Effector memory CD8-positive, alpha-beta T cell (primary cell): ENCODE data around the gene RFPL3.

ENCODE experiments used
- ATAC-seq: fragments of 150-1000 bp; cut with Tn5 transposase; replicated peaks from 2 replicates; pipeline ENCODE4 v1.10.0; 2021; ENCODE audit warnings: mild to moderate bottlenecking, moderate library complexity
- DNase-seq, 3 experiments: peaks; one replicate each; pipeline ENCODE4 v3.0.0; 2021
- H3K27ac Mint-ChIP-seq, 2 donors: one replicate each; pipeline ENCODE4 v1.8.0; 2022; ENCODE audit warnings: mild to moderate bottlenecking in 2 of 2, mixed read lengths in 2 of 2, moderate library complexity in 2 of 2
- H3K27me3 Mint-ChIP-seq, 2 donors: one replicate each; pipeline ENCODE4 v1.8.0; 2022; ENCODE audit warnings: mixed read lengths in 2 of 2
- H3K36me3 Mint-ChIP-seq: one replicate; pipeline ENCODE4 v1.8.0; 2022; ENCODE audit warnings: mild to moderate bottlenecking, moderate library complexity, mixed read lengths; ENCODE audit not compliant: insufficient read depth
- H3K4me1 Mint-ChIP-seq, 2 donors: one replicate each; pipeline ENCODE4 v1.8.0; 2022; ENCODE audit warnings: low read depth in 2 of 2, mixed read lengths in 2 of 2
- H3K4me3 Mint-ChIP-seq, 2 donors: one replicate each; pipeline ENCODE4 v1.8.0; 2022; ENCODE audit warnings: mild to moderate bottlenecking in 2 of 2, mixed read lengths in 2 of 2, moderate library complexity in 2 of 2
- H3K9me3 Mint-ChIP-seq, 2 donors: one replicate each; pipeline ENCODE4 v1.8.0; 2022; ENCODE audit warnings: mixed read lengths in 2 of 2

Gene RFPL3

DNA sequence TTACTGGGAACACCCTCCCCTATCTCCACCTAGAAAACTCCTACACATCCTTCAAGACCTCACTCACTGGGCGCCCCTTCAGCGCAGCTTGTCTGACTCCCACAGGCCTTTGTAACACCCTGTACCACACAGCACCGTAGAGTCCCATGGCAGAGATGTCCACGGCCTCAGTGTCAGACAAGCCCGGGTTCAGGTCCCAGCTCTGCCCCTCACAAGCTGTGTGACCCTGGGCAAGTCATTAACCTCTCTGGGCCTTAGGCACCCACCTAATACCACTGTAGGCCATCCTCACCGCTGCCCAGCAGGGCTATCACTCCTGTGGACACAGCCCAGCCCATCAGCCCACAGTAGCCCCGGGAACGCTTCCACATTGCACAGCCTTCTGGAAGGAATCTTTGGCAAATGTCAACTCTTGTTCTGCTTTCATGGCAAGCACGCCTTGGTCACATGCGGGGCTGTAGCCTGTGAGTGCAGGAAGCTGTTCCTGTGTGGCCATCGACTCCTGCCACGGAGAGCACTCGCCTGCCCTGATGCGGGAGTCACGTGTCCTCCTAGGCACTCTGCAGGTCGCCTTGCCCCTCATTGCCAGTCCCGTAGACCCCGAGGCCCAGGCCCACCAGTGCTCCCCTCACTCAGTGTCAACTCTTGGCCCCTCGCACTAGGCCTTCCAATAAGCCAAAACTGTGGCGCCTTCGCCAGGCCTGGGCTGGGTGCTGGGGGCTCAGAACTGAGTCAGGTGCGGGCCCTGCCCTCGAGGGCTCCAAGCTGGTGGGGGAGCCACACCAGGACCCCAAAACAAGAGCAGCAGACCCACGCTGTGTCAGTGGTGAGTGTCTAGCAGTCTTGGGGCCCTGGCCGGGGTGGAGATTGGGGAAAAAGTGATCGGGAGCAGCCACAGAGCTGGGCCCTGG is 32.9 kb upstream of the RFPL3 start:
- no peak overlapping the region for H3K27ac Mint-ChIP-seq
- H3K9me3 Mint-ChIP-seq: no peaks in the 10 kb centered on the region
- DNase-seq (no peak), ATAC-seq (no peak)
- no peak overlapping the region for H3K4me3 Mint-ChIP-seq
- H3K36me3 Mint-ChIP-seq: no peaks in the 10 kb centered on the region
- no peaks in the 10 kb centered on the region for H3K4me1 Mint-ChIP-seq
- H3K27me3 Mint-ChIP-seq: peaks cover 5 to 9% of the 10 kb centered on the region in 2 donors

GRCh38 chr22:32325416-32325801 is 32.3 kb upstream of the RFPL3 start:
- ATAC-seq (no peak), DNase-seq (no peak)

GRCh38 chr22:32325811-32326237 is 31.8 kb upstream of the RFPL3 start:
- Mint-ChIP-seq H3K27ac (no peak overlapping the region), H3K4me3 (no peak overlapping the region), H3K27me3 (peaks cover 9 to 18% of the 10 kb centered on the region in 2 donors), H3K4me1 (no peaks in the 10 kb centered on the region), H3K36me3 (no peaks in the 10 kb centered on the region), H3K9me3 (no peaks in the 10 kb centered on the region)
- ATAC-seq (no peak), DNase-seq (no peak)

More at GRCh38 chr22:32325416-32325801, 32.3 kb upstream of the RFPL3 start:
- Mint-ChIP-seq H3K27ac (no peak overlapping the region), H3K4me1 (no peaks in the 10 kb centered on the region), H3K4me3 (no peak overlapping the region), H3K27me3 (peaks cover 5 to 14% of the 10 kb centered on the region in 2 donors), H3K36me3 (no peaks in the 10 kb centered on the region), H3K9me3 (no peaks in the 10 kb centered on the region)

DNA sequence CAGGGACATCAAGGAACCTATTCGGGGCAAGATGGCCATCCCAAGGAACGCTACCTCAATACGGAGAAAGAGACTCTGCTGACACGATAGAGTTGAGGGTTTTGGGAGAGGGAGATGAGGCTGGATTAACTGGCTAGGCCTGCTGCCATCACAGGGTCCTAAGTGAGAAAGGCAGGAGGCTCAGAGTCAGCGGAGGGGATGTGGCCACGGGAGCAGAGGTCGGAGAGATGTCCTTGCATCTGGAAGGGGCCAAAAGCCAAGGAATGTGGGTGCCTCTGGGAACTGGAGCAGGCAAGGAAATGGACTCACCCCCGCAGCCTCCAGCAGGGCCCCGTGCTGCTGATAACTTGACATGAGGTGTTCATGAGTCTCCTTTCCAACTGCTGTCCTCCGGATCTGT is 31.0 kb upstream of the RFPL3 start:
- no peaks in the 10 kb centered on the region for H3K4me1 Mint-ChIP-seq

DNA sequence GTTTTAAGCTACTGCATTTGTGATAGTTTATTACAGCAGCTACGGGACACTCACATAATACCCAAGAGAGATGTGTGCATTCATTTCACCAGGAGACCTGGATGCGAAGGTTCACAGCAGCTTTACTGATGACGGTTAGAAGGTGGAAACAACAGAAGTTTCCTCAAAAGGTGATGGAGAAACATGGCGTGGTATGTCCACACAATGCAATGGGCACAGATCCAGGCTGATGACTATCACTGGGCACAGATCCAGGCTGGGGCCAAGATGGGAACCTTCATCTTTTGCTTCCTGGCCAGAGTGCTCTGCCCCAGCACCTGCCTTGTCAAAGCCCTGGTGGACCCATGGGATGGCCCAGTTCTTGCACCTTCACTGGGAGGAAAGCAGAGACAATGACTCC is 30.6 kb upstream of the RFPL3 start:
- Mint-ChIP-seq H3K27ac (no peak overlapping the region), H3K9me3 (no peaks in the 10 kb centered on the region), H3K4me1 (no peaks in the 10 kb centered on the region), H3K4me3 (no peak overlapping the region), H3K36me3 (no peaks in the 10 kb centered on the region), H3K27me3 (peaks cover 7 to 27% of the 10 kb centered on the region in 2 donors)
- DNase-seq (no peak), ATAC-seq (no peak)

More for the DNA sequence above, 31.0 kb upstream of the RFPL3 start:
- no peak overlapping the region for H3K4me3 Mint-ChIP-seq
- H3K27me3 Mint-ChIP-seq: peaks cover 9 to 23% of the 10 kb centered on the region in 2 donors
- H3K27ac Mint-ChIP-seq: no peak overlapping the region
- no peaks in the 10 kb centered on the region for H3K36me3 Mint-ChIP-seq
- no peaks in the 10 kb centered on the region for H3K9me3 Mint-ChIP-seq
- DNase-seq: no peak
- no peak for ATAC-seq

GRCh38 chr22:32327596-32328171 is 30.0 kb upstream of the RFPL3 start:
- H3K36me3 Mint-ChIP-seq: no peaks in the 10 kb centered on the region

GRCh38 chr22:32328306-32329201 is 29.1 kb upstream of the RFPL3 start:
- Mint-ChIP-seq H3K27me3 (peaks cover 19 to 42% of the 10 kb centered on the region in 2 donors), H3K4me1 (no peaks in the 10 kb centered on the region), H3K27ac (no peak overlapping the region), H3K9me3 (no peaks in the 10 kb centered on the region), H3K4me3 (no peak overlapping the region), H3K36me3 (no peaks in the 10 kb centered on the region)
- no peak for ATAC-seq
- no peak for DNase-seq

More at GRCh38 chr22:32327596-32328171, 30.0 kb upstream of the RFPL3 start:
- H3K27ac Mint-ChIP-seq: no peak overlapping the region
- no peaks in the 10 kb centered on the region for H3K4me1 Mint-ChIP-seq
- H3K9me3 Mint-ChIP-seq: no peaks in the 10 kb centered on the region
- DNase-seq: no peak
- ATAC-seq: no peak
- H3K27me3 Mint-ChIP-seq: peaks cover 13 to 33% of the 10 kb centered on the region in 2 donors
- H3K4me3 Mint-ChIP-seq: no peak overlapping the region

GRCh38 chr22:32329202-32329645 is 28.4 kb upstream of the RFPL3 start:
- peaks cover 26 to 48% of the 10 kb centered on the region in 2 donors for H3K27me3 Mint-ChIP-seq
- no peaks in the 10 kb centered on the region for H3K4me1 Mint-ChIP-seq
- no peak for DNase-seq

DNA sequence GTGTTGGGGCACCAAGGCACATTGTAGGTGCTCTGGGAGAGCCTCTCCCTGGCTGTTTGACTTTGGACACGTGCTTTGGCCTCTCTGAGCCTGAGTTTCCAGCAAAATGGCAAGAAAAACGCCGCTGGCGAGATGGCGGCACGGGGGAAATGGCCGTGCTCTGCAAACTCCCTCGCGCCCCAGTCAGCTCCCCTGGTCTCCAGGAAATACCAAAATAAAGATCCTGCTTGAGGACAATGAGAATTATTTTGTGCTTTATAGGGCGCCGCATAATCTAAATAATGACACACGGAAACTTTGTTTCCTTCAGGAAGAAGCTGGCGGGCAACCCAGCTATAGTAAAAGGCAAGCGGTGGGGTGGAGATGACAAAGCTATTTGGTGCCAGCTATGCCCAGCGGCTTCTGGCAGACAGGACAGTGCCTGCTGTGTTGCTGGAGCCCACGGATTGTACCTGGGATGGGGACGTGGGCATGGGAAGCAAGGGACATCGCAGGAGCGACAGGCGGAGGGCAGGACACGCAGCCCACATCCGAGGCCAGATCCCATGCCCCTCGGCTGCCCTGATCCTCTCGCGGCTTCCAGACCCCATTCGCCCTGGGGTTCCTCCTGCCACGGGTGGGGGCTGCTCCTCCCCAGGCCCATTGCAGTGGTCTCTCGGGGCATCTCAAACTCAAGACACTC is 26.3 kb upstream of the RFPL3 start:
- Mint-ChIP-seq H3K36me3 (no peaks in the 10 kb centered on the region), H3K4me1 (no peaks in the 10 kb centered on the region), H3K9me3 (no peaks in the 10 kb centered on the region), H3K4me3 (no peak overlapping the region), H3K27me3 (peaks cover 32 to 64% of the 10 kb centered on the region in 2 donors), H3K27ac (no peak overlapping the region)
- no peak for DNase-seq
- no peak for ATAC-seq

More at GRCh38 chr22:32329202-32329645, 28.4 kb upstream of the RFPL3 start:
- Mint-ChIP-seq H3K36me3 (no peaks in the 10 kb centered on the region), H3K27ac (no peak overlapping the region), H3K4me3 (no peak overlapping the region), H3K9me3 (no peaks in the 10 kb centered on the region)
- ATAC-seq: no peak

DNA sequence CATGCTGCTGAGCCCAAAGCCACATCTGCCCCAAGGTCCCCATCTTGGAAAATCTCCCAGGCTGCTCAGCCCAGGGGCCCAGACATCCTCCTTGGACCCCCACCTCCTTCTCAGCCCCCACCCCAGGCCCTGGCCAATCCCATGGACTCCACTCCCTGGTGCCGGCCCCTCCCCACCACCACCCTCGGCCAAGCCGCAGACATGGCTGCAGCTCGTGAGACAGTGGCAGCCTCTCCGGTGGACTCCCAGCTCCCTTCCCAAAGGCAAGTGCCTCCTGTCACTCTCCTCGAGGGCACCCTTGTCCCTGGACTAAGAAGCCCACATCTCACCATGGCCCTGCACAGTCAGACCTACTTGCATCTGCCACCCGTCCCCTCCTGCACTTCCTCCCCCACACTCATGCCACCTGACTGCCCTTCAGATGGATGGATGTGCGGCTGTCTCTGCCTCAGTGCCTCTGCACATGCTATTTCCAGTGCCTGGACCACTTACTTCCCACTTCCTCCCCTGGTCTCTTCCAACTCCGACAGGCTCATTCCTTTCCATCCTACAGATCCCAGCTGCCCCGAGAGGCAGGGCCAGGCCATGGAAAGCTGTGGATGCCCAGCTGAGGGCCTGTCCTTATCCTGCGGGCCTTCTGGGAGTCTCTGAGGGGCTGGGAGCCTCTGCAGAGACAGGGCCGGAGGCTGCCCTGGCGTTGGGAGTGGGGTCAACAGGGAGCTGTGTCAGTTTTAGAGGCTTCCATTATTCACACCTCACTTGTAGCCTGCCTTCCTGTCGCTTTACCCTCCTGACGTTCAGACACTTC is 25.5 kb upstream of the RFPL3 start:
- Mint-ChIP-seq H3K27ac (no peak overlapping the region), H3K27me3 (peaks cover 32 to 58% of the 10 kb centered on the region in 2 donors), H3K4me1 (no peaks in the 10 kb centered on the region), H3K9me3 (no peaks in the 10 kb centered on the region), H3K4me3 (no peak overlapping the region), H3K36me3 (no peaks in the 10 kb centered on the region)
- ATAC-seq (no peak), DNase-seq (no peak)

- H3K27me3 Mint-ChIP-seq: peaks cover 32 to 69% of the 10 kb centered on the region in 2 donors
- H3K4me3 Mint-ChIP-seq: no peak overlapping the region
- H3K4me1 Mint-ChIP-seq: no peaks in the 10 kb centered on the region
- ATAC-seq: no peak
- H3K36me3 Mint-ChIP-seq: no peaks in the 10 kb centered on the region
- DNase-seq: no peak
- H3K27ac Mint-ChIP-seq: no peak overlapping the region
- no peaks in the 10 kb centered on the region for H3K9me3 Mint-ChIP-seq
These were observed 24.4 kb upstream of the RFPL3 start for GRCh38 chr22:32333141-32333768.
